Mammary epithelial cell (primary cell): Measurements from ENCODE around the gene VWA3B.

Experiments
- CTCF ChIP-seq, 2 donors: IDR thresholded peaks in 1 of 2; conservative IDR thresholded peaks in 1 of 2; 2 replicates each; pipeline ENCODE4 v1.5.1; 2011 to 2012; ENCODE audit warnings: inconsistent platforms in 2 of 2, low read length in 2 of 2, mild to moderate bottlenecking in 2 of 2, control low read depth in 1 of 2, low read depth in 1 of 2; ENCODE audit not compliant: insufficient read depth in 1 of 2; ENCODE audit errors: extremely low read depth in 1 of 2
- EZH2 ChIP-seq: IDR thresholded peaks from 2 replicates; pipeline ENCODE4 v1.6.1; 2012; ENCODE audit warnings: low read length, inconsistent platforms, borderline replicate concordance

DNA sequence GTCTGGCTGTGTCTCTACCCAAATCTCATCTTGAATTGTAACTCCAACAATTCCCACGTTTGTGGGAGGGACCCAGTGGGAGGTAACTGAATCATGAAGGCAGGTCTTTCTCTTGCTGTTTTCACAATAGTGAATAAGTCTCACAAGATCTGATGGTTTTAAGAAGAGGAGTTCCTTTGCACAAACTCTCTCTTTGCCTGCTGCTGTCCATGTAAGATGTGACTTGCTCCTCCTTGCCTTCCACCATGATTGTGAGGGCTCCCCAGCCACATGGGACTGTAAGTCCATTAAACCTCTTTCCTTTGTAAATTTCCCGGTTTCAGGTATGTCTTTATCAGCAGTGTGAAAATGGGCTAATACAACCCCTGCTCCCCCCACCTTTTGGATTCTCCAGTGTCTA is 23.8 kb downstream of the VWA3B start:
- TF ChIP-seq CTCF (conservative IDR thresholded peaks at IDR 0.05 in 1 of 2, IDR thresholded peaks at IDR 0.05 in 1 of 2; ENCODE audit: extremely low read depth in 1 of 2, insufficient read depth in 1 of 2, low read depth in 1 of 2, low read length in 2 of 2) (no peak), EZH2 (no peak)
